ENCODE data around the gene MACROD2.

DNA sequence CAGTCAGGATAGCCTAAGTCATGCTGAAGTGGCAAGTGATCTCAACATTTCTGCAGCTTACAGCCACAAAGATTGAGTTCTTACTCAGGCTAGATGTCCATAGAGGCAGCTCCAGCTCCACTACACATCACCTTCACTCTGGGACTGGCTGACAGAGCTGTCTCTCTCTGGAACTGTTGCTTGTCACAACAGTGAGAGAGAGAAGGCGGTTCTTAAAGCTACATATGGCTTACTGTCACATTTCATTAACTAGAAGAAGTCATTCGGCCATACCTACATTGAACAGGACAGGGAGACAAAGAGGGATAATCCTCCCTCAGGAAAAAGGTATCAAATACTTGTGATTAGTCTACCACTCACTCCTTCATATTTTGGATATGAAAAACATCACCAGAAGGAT lies 1257.0 kb downstream of the MACROD2 start:
- TF ChIP-seq, protein P1, sequence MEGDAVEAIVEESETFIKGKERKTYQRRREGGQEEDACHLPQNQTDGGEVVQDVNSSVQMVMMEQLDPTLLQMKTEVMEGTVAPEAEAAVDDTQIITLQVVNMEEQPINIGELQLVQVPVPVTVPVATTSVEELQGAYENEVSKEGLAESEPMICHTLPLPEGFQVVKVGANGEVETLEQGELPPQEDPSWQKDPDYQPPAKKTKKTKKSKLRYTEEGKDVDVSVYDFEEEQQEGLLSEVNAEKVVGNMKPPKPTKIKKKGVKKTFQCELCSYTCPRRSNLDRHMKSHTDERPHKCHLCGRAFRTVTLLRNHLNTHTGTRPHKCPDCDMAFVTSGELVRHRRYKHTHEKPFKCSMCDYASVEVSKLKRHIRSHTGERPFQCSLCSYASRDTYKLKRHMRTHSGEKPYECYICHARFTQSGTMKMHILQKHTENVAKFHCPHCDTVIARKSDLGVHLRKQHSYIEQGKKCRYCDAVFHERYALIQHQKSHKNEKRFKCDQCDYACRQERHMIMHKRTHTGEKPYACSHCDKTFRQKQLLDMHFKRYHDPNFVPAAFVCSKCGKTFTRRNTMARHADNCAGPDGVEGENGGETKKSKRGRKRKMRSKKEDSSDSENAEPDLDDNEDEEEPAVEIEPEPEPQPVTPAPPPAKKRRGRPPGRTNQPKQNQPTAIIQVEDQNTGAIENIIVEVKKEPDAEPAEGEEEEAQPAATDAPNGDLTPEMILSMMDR (tag by site-specific recombination; IDR thresholded peaks at IDR 0.05), result no peak
- TF ChIP-seq, protein P2, sequence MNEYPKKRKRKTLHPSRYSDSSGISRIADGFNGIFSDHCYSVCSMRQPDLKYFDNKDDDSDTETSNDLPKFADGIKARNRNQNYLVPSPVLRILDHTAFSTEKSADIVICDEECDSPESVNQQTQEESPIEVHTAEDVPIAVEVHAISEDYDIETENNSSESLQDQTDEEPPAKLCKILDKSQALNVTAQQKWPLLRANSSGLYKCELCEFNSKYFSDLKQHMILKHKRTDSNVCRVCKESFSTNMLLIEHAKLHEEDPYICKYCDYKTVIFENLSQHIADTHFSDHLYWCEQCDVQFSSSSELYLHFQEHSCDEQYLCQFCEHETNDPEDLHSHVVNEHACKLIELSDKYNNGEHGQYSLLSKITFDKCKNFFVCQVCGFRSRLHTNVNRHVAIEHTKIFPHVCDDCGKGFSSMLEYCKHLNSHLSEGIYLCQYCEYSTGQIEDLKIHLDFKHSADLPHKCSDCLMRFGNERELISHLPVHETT (tag by site-specific recombination; IDR thresholded peaks at IDR 0.05), result no peak
- no peak for TF ChIP-seq ZNF24 (tag by site-specific recombination; IDR thresholded peaks at IDR 0.05)
